IMR-90 (cell line): ENCODE data around the gene GABRA4. TPM values are rescaled to one million over a fixed set of nuclear protein-coding genes. Genes with fewer than 3 reads are reported as not detected.

ENCODE experiments used
- ATAC-seq: fragments of 200-7000 bp; cut with Tn5 transposase; 2 replicates; pipeline ENCODE4 v1.9.1; 2020; ENCODE audit warnings: low read depth, mild to moderate bottlenecking, moderate library complexity
- BruUV-seq: library from RNA; stranded (reverse); fragments of 400-500 nt; replicated peaks from 2 replicates; lab custom pipeline; 2021; lab: Mats Ljungman, UMichigan
- CTCF ChIA-PET: fragments of 300-600 bp; formaldehyde crosslinking; extraction: SDS; loops from one replicate; lab custom pipeline; 2021; ENCODE audit warnings: antibody characterized with exemption; lab: Yijun Ruan, JAX
- POLR2A ChIA-PET: fragments of 300-600 bp; sonication (Branson Sonifier 250); formaldehyde crosslinking; loops from one replicate; lab custom pipeline; 2022; ENCODE audit warnings: antibody characterized with exemption; ENCODE audit not compliant: unreplicated experiment; lab: Charles Lee
- DNase-seq: peaks from one replicate; pipeline ENCODE4 v3.0.0; 2013
- H2AFZ ChIP-seq: replicated peaks from 2 replicates; pipeline ENCODE3; 2013; ENCODE audit warnings: low read length, mild to moderate bottlenecking; ENCODE audit not compliant: poor library complexity
- H2AK5ac ChIP-seq: 2 replicates; pipeline ENCODE4 v1.6.1; 2013; ENCODE audit warnings: low read depth, low read length, inconsistent platforms
- H2AK9ac ChIP-seq: replicated peaks from 2 replicates; pipeline ENCODE3; 2013; ENCODE audit warnings: mild to moderate bottlenecking, low read depth, low read length, moderate library complexity; ENCODE audit not compliant: poor library complexity
- H2BK120ac ChIP-seq: 2 replicates; pipeline ENCODE4 v1.6.1; 2013; ENCODE audit warnings: low read depth, low read length, inconsistent platforms
- H2BK15ac ChIP-seq: 3 replicates; pipeline ENCODE4 v1.6.1; 2013; ENCODE audit warnings: low read depth, low read length, inconsistent platforms
- H2BK20ac ChIP-seq: 2 replicates; pipeline ENCODE4 v1.6.1; 2013; ENCODE audit warnings: low read depth, mild to moderate bottlenecking, inconsistent platforms, low read length, moderate library complexity
- H2BK5ac ChIP-seq: 2 replicates; pipeline ENCODE4 v1.6.1; 2013; ENCODE audit warnings: mild to moderate bottlenecking, low read depth, low read length, inconsistent platforms; ENCODE audit not compliant: poor library complexity, severe bottlenecking
- H3K14ac ChIP-seq: replicated peaks from 2 replicates; pipeline ENCODE4 v1.6.1; 2013; ENCODE audit warnings: low read depth, low read length, inconsistent platforms
- H3K18ac ChIP-seq: 2 replicates; pipeline ENCODE4 v1.6.1; 2013; ENCODE audit warnings: low read depth, low read length, control low read depth
- H3K23ac ChIP-seq: 2 replicates; pipeline ENCODE4 v1.6.1; 2013; ENCODE audit warnings: low read depth, low read length, inconsistent platforms
- H3K27ac ChIP-seq: 2 replicates; pipeline ENCODE4 v1.5.1; 2013; ENCODE audit warnings: mild to moderate bottlenecking, control low read depth, low read length; ENCODE audit not compliant: insufficient read depth
- H3K27me3 ChIP-seq: 2 replicates; pipeline ENCODE4 v1.6.1; 2013; ENCODE audit warnings: low read length; ENCODE audit not compliant: control insufficient read depth, insufficient read depth
- H3K36me3 ChIP-seq: 2 replicates; pipeline ENCODE4 v1.6.1; 2013; ENCODE audit warnings: low read length, mixed read lengths; ENCODE audit not compliant: control insufficient read depth, insufficient read depth
- H3K4ac ChIP-seq: 2 replicates; pipeline ENCODE4 v1.6.1; 2013; ENCODE audit warnings: low read depth, low read length, inconsistent platforms
- H3K4me1 ChIP-seq: 2 replicates; pipeline ENCODE4 v1.6.1; 2013; ENCODE audit warnings: low read length, mixed read lengths; ENCODE audit not compliant: control insufficient read depth, insufficient read depth
- H3K4me2 ChIP-seq: 2 replicates; pipeline ENCODE4 v1.6.1; 2013; ENCODE audit warnings: low read depth, mild to moderate bottlenecking, control low read depth, low read length, moderate library complexity
- H3K4me3 ChIP-seq: 2 replicates; pipeline ENCODE4 v1.5.1; 2013; ENCODE audit warnings: low read depth, mild to moderate bottlenecking, control low read depth, low read length, moderate library complexity; ENCODE audit not compliant: insufficient read depth
- H3K56ac ChIP-seq: 2 replicates; pipeline ENCODE4 v1.6.1; 2013; ENCODE audit warnings: low read length, inconsistent platforms; ENCODE audit not compliant: insufficient read depth; ENCODE audit errors: extremely low read depth
- H3K79me1 ChIP-seq, 2 experiments: 2 replicates each; pipeline ENCODE4 v1.6.1; 2013; ENCODE audit warnings: low read length in 2 of 2, inconsistent platforms in 1 of 2, low read depth in 1 of 2
- H3K9ac ChIP-seq: 2 replicates; pipeline ENCODE4 v1.6.1; 2013; ENCODE audit warnings: low read depth, low read length, control low read depth
- H3K9me1 ChIP-seq: 2 replicates; pipeline ENCODE4 v1.6.1; 2013; ENCODE audit warnings: low read length, inconsistent platforms; ENCODE audit not compliant: insufficient read depth
- H3K9me3 ChIP-seq: 2 replicates; pipeline ENCODE4 v1.6.1; 2013; ENCODE audit warnings: low read length; ENCODE audit not compliant: control insufficient read depth, insufficient read depth
- H4K20me1 ChIP-seq: 2 replicates; pipeline ENCODE4 v1.6.1; 2013; ENCODE audit warnings: low read length, inconsistent platforms; ENCODE audit not compliant: insufficient read depth
- H4K5ac ChIP-seq: 2 replicates; pipeline ENCODE4 v1.6.1; 2013; ENCODE audit warnings: mild to moderate bottlenecking, low read depth, low read length, control low read depth
- H4K8ac ChIP-seq, 2 experiments: 2 replicates each; pipeline ENCODE4 v1.6.1; 2013; ENCODE audit warnings: low read depth in 2 of 2, low read length in 2 of 2, control low read depth in 1 of 2, inconsistent platforms in 1 of 2
- H4K91ac ChIP-seq: 2 replicates; pipeline ENCODE4 v1.6.1; 2013; ENCODE audit warnings: low read depth, low read length, inconsistent platforms; ENCODE audit not compliant: insufficient read depth
- BHLHE40 ChIP-seq: fragments of 150-350 bp; IDR thresholded peaks from 2 replicates; pipeline ENCODE4 v1.6.1; 2016; ENCODE audit warnings: mild to moderate bottlenecking, low read depth, low read length
- CEBPB ChIP-seq: IDR thresholded peaks from 2 replicates; pipeline ENCODE4 v1.6.1; 2012; ENCODE audit warnings: low read depth, low read length, improper control_type of control experiment
- CHD1 ChIP-seq: IDR thresholded peaks from 2 replicates; pipeline ENCODE4 v1.6.1; 2012; ENCODE audit warnings: low read depth, low read length, improper control_type of control experiment
- FOS ChIP-seq: fragments of 150-350 bp; IDR thresholded peaks from 2 replicates; pipeline ENCODE4 v1.6.1; 2016; ENCODE audit warnings: low read depth, low read length
- MAFK ChIP-seq: IDR thresholded peaks from 2 replicates; pipeline ENCODE4 v1.6.1; 2012; ENCODE audit warnings: low read depth, low read length, improper control_type of control experiment
- MAZ ChIP-seq: IDR thresholded peaks from 2 replicates; pipeline ENCODE4 v1.6.1; 2012; ENCODE audit warnings: low read depth, mild to moderate bottlenecking, low read length, improper control_type of control experiment, moderate library complexity, borderline replicate concordance
- MXI1 ChIP-seq: IDR thresholded peaks from 2 replicates; pipeline ENCODE4 v1.6.1; 2012; ENCODE audit warnings: low read depth, mild to moderate bottlenecking, low read length, moderate library complexity, borderline replicate concordance
- NFE2L2 ChIP-seq: fragments of 150-350 bp; IDR thresholded peaks from 2 replicates; pipeline ENCODE4 v1.6.1; 2016; ENCODE audit warnings: low read depth, mild to moderate bottlenecking, low read length
- POLR2A ChIP-seq: IDR thresholded peaks from 2 replicates; pipeline ENCODE4 v1.6.1; 2012; ENCODE audit warnings: mild to moderate bottlenecking, low read depth, low read length
- RAD21 ChIP-seq: IDR thresholded peaks from 2 replicates; pipeline ENCODE4 v1.6.1; 2012; ENCODE audit warnings: low read length, improper control_type of control experiment
- RCOR1 ChIP-seq: IDR thresholded peaks from 2 replicates; pipeline ENCODE4 v1.6.1; 2012; ENCODE audit warnings: mild to moderate bottlenecking, low read length, improper control_type of control experiment; ENCODE audit not compliant: insufficient replicate concordance
- SMC3 ChIP-seq: fragments of 150-350 bp; IDR thresholded peaks from 2 replicates; pipeline ENCODE4 v1.6.1; 2016; ENCODE audit warnings: low read depth, mild to moderate bottlenecking, antibody characterized with exemption, low read length, moderate library complexity
- WGBS, 2 experiments: methylation state at CpG; one replicate each; pipeline versions ENCODE4 v1.1.5 to v1.1.7; 2013; ENCODE audit warnings: missing lambda C conversion rate in 2 of 2; ENCODE audit not compliant: insufficient read length in 1 of 2; ENCODE audit errors: extremely low coverage in 2 of 2; 5-methylcytosine and 5-hydroxymethylcytosine counted together
- dilution Hi-C: fragments of 300-500 bp; cut with HindIII; formaldehyde crosslinking; loops from one replicate; pipeline ENCODE4 v1.14.3; 2018; ENCODE audit warnings: low sequenced_read_pairs; ENCODE audit not compliant: unreplicated experiment
- in situ Hi-C: fragments of 300-500 bp; cut with MboI; formaldehyde crosslinking; loops from 3 replicates; pipeline ENCODE4 v1.14.3; 2019; ENCODE audit warnings: low sequenced_read_pairs, inconsistent platforms, mixed read lengths
- intact Hi-C: fragments of 100-400 bp; cut with micrococcal nuclease; formaldehyde crosslinking; loops from 2 replicates; pipeline ENCODE4 v1.10.0; 2022
- polyA plus RNA-seq, 3 experiments: library from polyadenylated mRNA; depleted of rRNA; stranded (reverse); fragments of >200 nt; gene quantifications; 2 replicates each; pipeline ENCODE4 v1.2.3, GENCODE V29; 2012; ENCODE audit warnings: low replicate concordance in 1 of 3
- total RNA-seq: library from RNA; depleted of rRNA; stranded (reverse); fragments of >200 nt; gene quantifications from 2 replicates; pipeline ENCODE4 v1.2.3, GENCODE V29; 2012
- TF ChIP-seq, protein P1 (sequence below): fragments of 150-350 bp; IDR thresholded peaks from 2 replicates; pipeline ENCODE4 v1.6.1; 2016; ENCODE audit warnings: low read depth, mild to moderate bottlenecking, low read length, moderate library complexity, borderline replicate concordance
- TF ChIP-seq, protein P2 (sequence below): conservative IDR thresholded peaks from 2 replicates; pipeline ENCODE4 v1.5.1; 2012; ENCODE audit warnings: mild to moderate bottlenecking, low read depth, low read length, improper control_type of control experiment

The GABRA4 gene
- total and polyA plus RNA-seq, 2 of the 4 experiments (the other 2 are of a cell fraction): 1.1 to 1.8 TPM

DNA sequence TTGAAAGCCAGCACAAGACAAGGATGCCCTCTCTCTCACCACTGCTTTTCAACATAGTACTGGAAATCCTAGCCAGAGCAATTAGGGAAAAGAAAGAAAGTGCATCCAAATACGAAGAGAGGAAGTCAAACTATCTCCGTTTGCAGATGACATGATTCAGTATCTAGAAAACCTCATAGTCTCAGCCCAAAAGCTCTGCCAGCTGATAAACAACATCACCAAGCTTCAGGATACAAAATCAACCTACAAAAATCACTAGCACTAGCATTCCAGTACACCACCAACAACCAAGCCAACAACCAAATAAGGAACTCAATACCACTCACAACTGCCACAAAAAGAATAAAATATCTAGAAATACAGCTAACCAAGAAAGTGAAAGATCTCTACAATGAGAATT lies 123.0 kb downstream of the GABRA4 start:
- Histone ChIP-seq H3K14ac (no peak overlapping the region), H4K91ac (no peak overlapping the region), H2AFZ (no peak overlapping the region), H4K20me1 (no peaks in the 10 kb centered on the region), H4K5ac (no peak overlapping the region), H3K23ac (no peak overlapping the region), H3K4me2 (no peak overlapping the region), H2BK20ac (no peak overlapping the region), H2BK15ac (no peak overlapping the region), H2AK5ac (no peak overlapping the region), H3K4me3 (no peak overlapping the region), H3K79me1 (no peaks in the 10 kb centered on the region), H3K9me1 (no peaks in the 10 kb centered on the region), H3K27ac (no peak overlapping the region), H3K4me1 (no peaks in the 10 kb centered on the region), H3K56ac (no peak overlapping the region), H3K18ac (no peak overlapping the region), H3K9ac (no peak overlapping the region), H2BK5ac (no peak overlapping the region), H4K8ac (no peak overlapping the region), H3K4ac (no peak overlapping the region), H3K9me3 (no peaks in the 10 kb centered on the region), H3K27me3 (no peaks in the 10 kb centered on the region), H2BK120ac (no peak overlapping the region), H3K36me3 (no peaks in the 10 kb centered on the region), H2AK9ac (no peak overlapping the region)
- dilution Hi-C loops (no loop called here), intact Hi-C loops (no loop called here), in situ Hi-C loops (no loop called here)
- ChIA-PET CTCF (no interaction called here), POLR2A (no interaction called here)
- no CpG with 5 or more reads among the region's 2 CpGs for WGBS, 2 experiments
- no TSS peak for BruUV-seq
- ATAC-seq (no peak), DNase-seq (no peak)
- TF ChIP-seq MXI1: no peak
- no peak for TF ChIP-seq CHD1
- no peak for TF ChIP-seq MAFK
- no peak for TF ChIP-seq CEBPB
- no peak for TF ChIP-seq RAD21
- no peak for TF ChIP-seq NFE2L2
- no peak for TF ChIP-seq SMC3
- TF ChIP-seq, protein P1, sequence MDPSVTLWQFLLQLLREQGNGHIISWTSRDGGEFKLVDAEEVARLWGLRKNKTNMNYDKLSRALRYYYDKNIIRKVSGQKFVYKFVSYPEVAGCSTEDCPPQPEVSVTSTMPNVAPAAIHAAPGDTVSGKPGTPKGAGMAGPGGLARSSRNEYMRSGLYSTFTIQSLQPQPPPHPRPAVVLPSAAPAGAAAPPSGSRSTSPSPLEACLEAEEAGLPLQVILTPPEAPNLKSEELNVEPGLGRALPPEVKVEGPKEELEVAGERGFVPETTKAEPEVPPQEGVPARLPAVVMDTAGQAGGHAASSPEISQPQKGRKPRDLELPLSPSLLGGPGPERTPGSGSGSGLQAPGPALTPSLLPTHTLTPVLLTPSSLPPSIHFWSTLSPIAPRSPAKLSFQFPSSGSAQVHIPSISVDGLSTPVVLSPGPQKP: no peak
- TF ChIP-seq BHLHE40: no peak
- no peak for TF ChIP-seq FOS
- TF ChIP-seq, protein P2, sequence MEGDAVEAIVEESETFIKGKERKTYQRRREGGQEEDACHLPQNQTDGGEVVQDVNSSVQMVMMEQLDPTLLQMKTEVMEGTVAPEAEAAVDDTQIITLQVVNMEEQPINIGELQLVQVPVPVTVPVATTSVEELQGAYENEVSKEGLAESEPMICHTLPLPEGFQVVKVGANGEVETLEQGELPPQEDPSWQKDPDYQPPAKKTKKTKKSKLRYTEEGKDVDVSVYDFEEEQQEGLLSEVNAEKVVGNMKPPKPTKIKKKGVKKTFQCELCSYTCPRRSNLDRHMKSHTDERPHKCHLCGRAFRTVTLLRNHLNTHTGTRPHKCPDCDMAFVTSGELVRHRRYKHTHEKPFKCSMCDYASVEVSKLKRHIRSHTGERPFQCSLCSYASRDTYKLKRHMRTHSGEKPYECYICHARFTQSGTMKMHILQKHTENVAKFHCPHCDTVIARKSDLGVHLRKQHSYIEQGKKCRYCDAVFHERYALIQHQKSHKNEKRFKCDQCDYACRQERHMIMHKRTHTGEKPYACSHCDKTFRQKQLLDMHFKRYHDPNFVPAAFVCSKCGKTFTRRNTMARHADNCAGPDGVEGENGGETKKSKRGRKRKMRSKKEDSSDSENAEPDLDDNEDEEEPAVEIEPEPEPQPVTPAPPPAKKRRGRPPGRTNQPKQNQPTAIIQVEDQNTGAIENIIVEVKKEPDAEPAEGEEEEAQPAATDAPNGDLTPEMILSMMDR: no peak
- no peak for TF ChIP-seq POLR2A
- TF ChIP-seq RCOR1: no peak
- no peak for TF ChIP-seq MAZ
